Mesodermal cell (in vitro differentiated cells): ENCODE measurements around the gene GPR152.

Experiments
- H3K27ac ChIP-seq: 2 replicates; pipeline ENCODE4 v1.7.0; 2013; ENCODE audit warnings: mild to moderate bottlenecking, low read depth, low read length, moderate library complexity; ENCODE audit not compliant: severe bottlenecking
- H3K36me3 ChIP-seq: 2 replicates; pipeline ENCODE4 v1.7.1; 2013; ENCODE audit warnings: mild to moderate bottlenecking, low read length, moderate library complexity; ENCODE audit not compliant: control insufficient read depth, insufficient read depth
- H3K4me1 ChIP-seq: one replicate; pipeline ENCODE4 v1.7.1; 2013; ENCODE audit warnings: mild to moderate bottlenecking, low read length; ENCODE audit not compliant: insufficient read depth, control insufficient read depth, poor library complexity, severe bottlenecking
- H3K4me3 ChIP-seq: 2 replicates; pipeline ENCODE4 v1.7.0; 2013; ENCODE audit warnings: low read length, control low read depth, mild to moderate bottlenecking; ENCODE audit not compliant: insufficient read depth, poor library complexity, severe bottlenecking; ENCODE audit errors: extremely low read depth
- H3K9me3 ChIP-seq: 2 replicates; pipeline ENCODE4 v1.7.1; 2013; ENCODE audit warnings: mild to moderate bottlenecking, low read length, moderate library complexity; ENCODE audit not compliant: control insufficient read depth
- WGBS, 2 experiments: methylation state at CpG; one replicate each; pipeline ENCODE4 v1.1.5; 2013; ENCODE audit warnings: missing lambda C conversion rate in 2 of 2; ENCODE audit not compliant: insufficient coverage in 2 of 2; 5-methylcytosine and 5-hydroxymethylcytosine counted together

The GPR152 gene

DNA sequence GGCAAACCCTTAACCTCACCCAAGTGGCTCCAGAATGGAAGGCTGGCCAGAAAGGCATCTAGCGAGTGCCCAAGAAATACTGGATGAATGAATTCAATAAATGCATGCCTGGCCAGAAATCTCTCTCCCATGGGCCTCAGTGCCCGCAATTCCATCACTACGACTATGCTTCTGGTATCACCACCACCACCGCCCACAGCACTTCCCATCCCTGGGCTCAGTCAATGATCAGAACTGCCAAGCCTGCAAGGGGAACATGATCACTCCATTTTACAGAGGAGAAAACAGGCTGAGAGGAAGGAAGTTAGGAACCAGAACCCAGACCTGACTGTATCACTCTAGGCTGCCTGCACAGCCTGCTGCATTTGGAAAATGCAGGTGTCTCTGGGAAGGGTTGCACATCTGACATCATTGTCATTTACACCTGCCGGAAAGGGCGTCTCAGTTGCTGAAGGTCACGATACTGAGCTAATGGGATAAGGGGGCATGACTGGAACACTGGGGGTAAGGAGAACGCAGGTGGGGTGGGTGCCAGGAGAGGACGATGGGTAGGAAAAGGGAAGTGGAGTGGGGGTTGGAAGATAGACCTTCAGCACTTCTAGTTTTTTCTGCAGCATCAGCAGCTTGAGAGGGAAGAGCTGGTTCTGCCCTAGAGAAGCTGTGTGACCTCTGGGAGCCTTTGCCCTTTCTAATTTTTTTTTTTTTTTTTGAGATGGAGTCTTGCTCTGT lies 3.2 kb downstream of the GPR152 start:
- peaks cover 4% of the 10 kb centered on the region for H3K4me1 ChIP-seq
- no peak overlapping the region for H3K4me3 ChIP-seq
- H3K27ac ChIP-seq: no peak overlapping the region
- H3K36me3 ChIP-seq: no peaks in the 10 kb centered on the region
- H3K9me3 ChIP-seq: no peaks in the 10 kb centered on the region
- 88 to 92% methylated on average over 8 to 9 of the region's 9 CpGs for WGBS, 2 experiments

DNA sequence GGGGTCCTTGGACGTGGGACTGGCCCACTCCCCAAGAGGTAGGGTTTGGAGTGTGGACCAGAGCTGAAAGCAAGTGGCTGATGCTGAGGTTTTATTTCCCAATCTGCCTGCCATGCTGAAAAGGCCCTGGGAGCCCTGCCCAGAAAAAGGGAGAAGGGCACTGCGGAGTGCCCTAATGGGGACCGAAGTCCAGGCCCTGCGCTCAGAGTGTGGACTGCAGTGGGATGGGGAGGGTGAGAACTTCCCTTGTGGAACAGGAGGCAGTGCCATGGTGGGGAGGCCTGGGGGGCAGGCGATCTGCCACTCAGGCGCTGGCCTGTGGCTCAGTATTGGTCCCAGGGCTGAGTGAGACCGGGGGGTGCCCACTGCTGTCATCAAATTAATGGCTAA lies 4.3 kb downstream of the GPR152 start:
- 92% methylated on average over 2 to 6 of the region's 7 CpGs for WGBS, 2 experiments
- H3K4me1 ChIP-seq: peaks cover 4% of the 10 kb centered on the region
- no peak overlapping the region for H3K27ac ChIP-seq
- no peaks in the 10 kb centered on the region for H3K9me3 ChIP-seq
- no peaks in the 10 kb centered on the region for H3K36me3 ChIP-seq
- H3K4me3 ChIP-seq: no peak overlapping the region

DNA sequence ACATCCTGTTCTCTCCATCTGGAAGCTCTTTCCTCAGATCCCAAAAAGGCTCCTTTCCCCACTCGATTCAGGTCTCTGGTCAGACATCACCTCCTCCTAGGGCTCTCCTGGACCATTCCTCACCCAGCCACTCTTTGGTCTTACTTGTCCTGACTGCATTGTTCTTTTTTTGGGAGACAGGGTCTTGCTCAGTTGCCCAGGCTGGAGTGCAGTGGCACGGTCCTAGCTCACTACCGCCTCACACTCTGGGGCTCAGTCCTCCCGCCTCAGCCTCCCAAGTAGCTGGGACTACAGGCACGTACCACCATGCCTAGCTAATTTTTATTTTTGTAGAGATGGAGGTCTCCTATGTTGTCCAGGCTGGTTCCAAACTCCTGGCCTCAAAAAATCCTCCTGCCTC lies 7.0 kb downstream of the GPR152 start:
- Histone ChIP-seq H3K27ac (no peak overlapping the region), H3K9me3 (no peaks in the 10 kb centered on the region), H3K4me3 (no peak overlapping the region), H3K4me1 (peaks cover 4% of the 10 kb centered on the region), H3K36me3 (peaks cover 18% of the 10 kb centered on the region)
- WGBS, 2 experiments: 85 to 95% methylated on average over 3 to 4 of the region's 5 CpGs

DNA sequence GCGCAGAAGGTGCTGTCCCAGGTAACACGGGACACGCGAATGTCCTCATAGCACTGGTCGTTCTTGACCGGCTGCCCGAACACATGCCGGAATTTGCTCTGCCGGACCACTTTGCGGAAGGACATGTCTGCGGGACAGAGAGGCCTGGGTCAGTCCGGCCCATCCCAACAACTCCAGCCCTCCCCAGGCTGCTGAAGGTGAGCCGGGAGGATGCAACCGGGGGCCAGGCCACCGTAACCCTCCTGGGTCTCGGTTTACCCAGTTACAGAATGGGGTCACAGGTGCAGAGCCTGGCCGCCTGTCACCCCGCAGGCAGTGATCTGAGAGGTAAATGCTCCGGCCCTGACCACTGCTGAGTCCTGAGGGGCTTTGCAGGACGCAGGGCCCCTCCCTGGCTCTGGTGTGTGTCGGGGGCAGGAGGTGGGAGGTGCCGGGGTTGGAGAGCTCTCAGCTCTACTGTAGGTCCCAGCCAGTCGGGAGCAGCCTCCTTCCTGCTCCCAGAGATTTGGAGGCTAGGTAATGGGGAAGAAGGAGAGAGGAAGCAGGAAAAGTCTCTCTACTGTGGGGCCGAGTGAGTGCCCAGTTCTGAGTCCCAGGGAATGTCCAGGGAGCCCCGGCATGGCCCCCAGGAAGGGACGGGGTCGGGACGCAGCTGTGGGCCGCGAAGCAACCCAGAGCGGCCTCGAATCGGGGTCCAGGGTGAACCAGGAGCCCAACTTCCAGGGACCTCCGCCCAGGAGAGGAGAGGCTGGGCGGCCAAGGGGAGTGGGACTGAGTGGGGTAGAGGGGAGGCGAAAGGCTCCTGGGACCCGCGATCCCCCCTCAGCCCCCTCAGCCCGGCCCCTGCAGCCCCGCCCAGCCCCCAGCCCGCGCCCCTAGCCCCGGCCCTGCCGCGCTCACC lies 9.8 kb downstream of the GPR152 start:
- H3K9me3 ChIP-seq: no peaks in the 10 kb centered on the region
- H3K27ac ChIP-seq: peak overlapping the region; percentile 76
- H3K4me1 ChIP-seq: peaks cover 4% of the 10 kb centered on the region
- peaks cover 44% of the 10 kb centered on the region for H3K36me3 ChIP-seq
- WGBS, 2 experiments: 46 to 57% methylated on average over 29 to 30 of the region's 45 CpGs
- H3K4me3 ChIP-seq: peak overlapping the region; percentile 89

DNA sequence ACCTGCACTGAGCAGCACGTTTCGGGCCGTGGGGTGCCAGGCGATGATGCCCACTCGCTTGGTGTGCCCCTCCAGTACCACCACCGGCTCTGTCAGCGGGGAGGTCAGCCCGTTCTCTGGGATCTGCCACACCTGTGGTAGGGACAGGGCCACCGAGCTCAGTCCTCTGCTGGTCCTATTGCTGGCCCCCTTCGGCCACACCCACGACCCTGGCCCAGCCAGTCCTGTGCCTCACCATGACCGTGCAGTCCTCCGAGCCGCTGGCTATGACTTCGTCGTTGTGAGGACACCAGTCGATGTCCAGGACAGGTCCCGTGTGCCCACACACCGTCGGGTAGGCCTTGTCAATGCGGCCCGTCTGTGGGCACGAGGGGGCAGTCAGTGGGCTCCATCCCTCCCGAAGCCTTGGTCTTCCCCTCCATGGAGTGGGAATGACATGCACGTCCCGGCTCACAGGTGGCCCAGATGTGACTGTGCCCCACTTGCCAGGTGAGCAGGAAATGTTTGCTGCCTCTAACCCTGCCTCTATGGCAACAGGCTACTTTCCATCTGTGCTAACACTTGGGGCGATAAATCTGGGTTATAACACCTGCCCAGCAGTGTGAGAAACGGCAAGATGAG lies 10.7 kb downstream of the GPR152 start:
- no peaks in the 10 kb centered on the region for H3K9me3 ChIP-seq
- peak overlapping the region; percentile 89 for H3K4me3 ChIP-seq
- WGBS, 2 experiments: 96 to 97% methylated on average over 22 to 27 of the region's 28 CpGs
- peaks cover 49% of the 10 kb centered on the region for H3K36me3 ChIP-seq
- H3K27ac ChIP-seq: no peak overlapping the region
- H3K4me1 ChIP-seq: peaks cover 2% of the 10 kb centered on the region

DNA sequence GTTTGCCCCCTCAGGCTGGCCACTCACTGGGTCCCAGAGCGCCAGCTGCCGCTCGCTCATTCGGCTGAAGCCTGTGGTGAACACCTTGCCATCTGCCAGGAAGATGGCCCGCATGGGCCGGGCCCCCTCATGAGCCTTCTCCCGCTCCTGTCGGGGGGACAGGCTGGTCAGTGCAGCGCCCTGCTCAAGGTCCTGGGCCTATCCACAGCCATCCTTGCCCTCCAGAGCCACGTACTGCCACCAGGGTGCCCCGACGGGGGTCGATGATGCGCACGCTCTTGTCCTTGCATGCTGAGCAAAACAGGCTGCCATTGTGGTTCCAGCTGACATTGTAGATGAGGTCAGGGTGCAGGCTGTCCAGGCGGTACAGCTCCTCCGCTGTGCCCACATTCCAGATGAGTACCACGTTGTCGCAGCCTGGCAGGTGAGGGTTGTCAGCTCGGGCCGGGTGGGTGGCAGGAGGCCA lies 11.4 kb downstream of the GPR152 start:
- H3K27ac ChIP-seq: no peak overlapping the region
- H3K4me3 ChIP-seq: no peak overlapping the region
- H3K4me1 ChIP-seq: peaks cover 7% of the 10 kb centered on the region
- WGBS, 2 experiments: 94% methylated on average over 20 to 21 of the region's 21 CpGs
- peaks cover 49% of the 10 kb centered on the region for H3K36me3 ChIP-seq
- H3K9me3 ChIP-seq: no peaks in the 10 kb centered on the region

DNA sequence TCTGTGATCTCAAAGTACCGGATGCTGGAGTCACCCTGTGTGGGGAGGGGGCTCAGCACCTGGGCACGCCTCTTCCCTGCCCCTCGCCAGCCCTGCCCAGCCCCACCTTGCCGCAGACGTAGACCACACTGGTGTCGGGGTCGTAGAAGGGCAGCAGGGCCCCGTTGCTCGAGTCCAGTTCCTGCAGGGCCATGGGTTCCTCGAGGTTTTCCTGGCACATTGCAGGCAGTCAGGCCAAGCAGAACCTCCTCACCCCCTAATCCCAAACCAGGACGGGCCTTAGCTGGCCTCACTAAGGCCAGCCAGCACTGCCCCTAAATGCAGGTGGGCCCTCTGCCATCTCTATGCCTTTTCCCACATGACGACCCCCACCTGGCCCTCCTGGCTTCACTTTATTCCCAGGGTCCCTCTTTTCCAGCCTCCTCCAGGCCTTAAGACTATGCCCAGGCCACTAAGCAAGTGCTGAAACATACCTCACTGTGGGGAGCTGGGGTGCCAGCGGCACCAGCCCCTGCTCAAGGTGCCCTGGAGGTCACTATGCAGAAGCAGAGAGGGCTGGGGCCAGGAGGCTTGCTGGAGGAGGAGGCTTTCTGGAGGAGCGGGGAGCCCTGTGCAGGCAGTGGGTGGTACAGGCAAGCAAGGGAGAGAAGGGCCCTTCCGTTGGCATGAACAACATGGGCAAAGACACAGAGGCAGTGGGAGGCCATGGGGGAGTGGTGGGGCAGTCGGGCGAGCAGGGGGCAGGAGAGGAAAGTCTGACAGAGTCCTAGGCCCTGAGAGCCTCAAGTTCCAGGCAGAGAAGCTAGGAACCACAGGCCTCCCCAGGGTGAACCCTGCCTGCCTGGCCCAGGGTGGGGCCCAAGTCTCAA lies 12.1 kb downstream of the GPR152 start:
- Histone ChIP-seq H3K27ac (no peak overlapping the region), H3K36me3 (peaks cover 49% of the 10 kb centered on the region), H3K9me3 (no peaks in the 10 kb centered on the region), H3K4me1 (peaks cover 7% of the 10 kb centered on the region), H3K4me3 (no peak overlapping the region)
- 95 to 96% methylated on average over 11 to 15 of the region's 17 CpGs for WGBS, 2 experiments

DNA sequence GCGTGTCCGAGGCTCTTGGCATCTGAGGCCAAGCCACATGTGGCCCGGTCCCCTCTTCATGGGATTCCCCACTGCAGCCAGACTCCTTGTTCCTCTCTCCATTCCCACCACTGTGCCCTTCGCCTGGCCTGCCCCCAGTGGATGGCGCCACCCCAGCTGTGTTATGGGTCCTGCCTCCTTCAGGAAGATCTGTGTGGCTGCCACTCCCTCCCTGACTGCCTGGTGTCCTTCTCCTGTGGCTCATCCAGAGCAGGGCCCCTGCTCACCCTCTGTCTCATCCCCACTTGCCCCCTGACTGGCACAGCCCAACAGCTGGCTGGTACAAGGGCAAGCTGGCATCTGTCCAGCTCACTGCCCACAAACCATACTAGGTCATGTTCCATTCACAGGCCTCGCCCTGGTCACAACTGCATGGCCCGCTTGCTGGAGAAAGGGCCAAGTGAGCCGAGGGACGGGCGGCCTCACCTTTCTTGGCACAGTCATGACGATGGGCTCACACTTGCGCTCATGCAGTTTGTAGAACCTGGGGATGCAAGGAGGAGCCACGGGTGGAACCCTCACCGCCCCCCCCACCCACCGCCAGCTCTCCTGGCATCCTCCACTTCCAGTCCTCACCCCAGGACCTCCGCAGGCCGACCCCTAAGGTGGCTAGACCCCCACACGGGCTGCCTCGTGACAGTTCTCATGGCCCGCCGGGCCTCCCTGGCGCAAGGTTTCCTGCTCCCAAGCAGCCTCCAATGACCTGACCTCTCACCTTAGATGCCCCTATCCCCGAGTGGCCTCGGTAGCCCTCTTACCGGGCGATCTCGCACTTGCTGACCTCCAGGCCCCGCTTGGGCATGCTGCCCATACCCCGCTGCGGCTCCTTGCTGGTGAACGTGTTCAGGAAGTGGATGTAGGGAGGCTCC lies 13.0 kb downstream of the GPR152 start:
- H3K4me1 ChIP-seq: peaks cover 7% of the 10 kb centered on the region
- H3K27ac ChIP-seq: no peak overlapping the region
- H3K36me3 ChIP-seq: peaks cover 56% of the 10 kb centered on the region
- H3K4me3 ChIP-seq: no peak overlapping the region
- H3K9me3 ChIP-seq: no peaks in the 10 kb centered on the region
- WGBS, 2 experiments: 94% methylated on average over 28 of the region's 31 CpGs

DNA sequence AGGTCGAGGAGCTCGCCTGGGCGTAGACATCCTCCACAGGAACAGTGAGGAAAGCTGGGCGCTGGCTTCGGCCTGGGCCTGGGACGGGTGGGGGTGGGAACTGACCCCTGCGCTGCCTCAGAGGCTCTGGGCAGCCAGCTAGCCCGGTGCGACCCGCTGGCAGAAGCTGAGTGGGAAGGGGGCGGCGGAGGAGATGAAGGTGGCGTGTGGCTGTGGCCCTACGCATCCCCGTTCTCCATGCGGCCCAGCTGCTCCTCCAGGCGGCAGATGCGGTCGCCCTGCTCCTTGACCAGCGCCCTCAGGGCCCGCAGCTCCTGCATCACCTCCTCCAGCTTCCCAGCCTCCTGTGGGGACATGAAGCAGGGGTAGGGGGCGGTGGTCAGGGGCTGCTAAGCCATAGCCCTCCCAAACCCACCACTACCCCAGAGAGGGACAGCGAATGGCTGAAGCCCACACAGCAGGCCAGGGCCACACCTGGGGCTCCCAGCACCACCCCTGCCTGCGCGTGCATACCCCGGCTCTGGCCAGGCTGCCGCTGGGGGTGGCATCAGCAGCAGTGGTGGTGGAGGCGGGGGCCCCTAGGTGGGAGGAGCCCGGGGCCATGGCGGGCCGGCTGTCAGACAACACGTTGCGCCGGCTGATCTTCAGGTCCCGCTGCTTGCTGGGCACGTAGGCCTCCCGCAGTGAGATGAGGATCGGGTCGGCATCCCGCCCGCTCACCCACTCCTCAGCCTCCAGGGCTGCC lies 14.2 kb downstream of the GPR152 start:
- Histone ChIP-seq H3K9me3 (no peaks in the 10 kb centered on the region), H3K4me3 (no peak overlapping the region), H3K36me3 (peaks cover 65% of the 10 kb centered on the region), H3K4me1 (peaks cover 7% of the 10 kb centered on the region), H3K27ac (no peak overlapping the region)
- WGBS, 2 experiments: 94 to 96% methylated on average over 25 to 37 of the region's 41 CpGs
